Tibial nerve (tissue), 4 donors: ENCODE data around the gene MYO1D. TPM values are rescaled to one million over a fixed set of nuclear protein-coding genes. Genes with fewer than 3 reads are reported as not detected.

Source experiments
- DNase-seq, 2 donors: peaks; one replicate each; pipeline ENCODE4 v3.0.0-alpha.2; 2019; ENCODE audit warnings: low spot score in 2 of 2
- H3K27ac ChIP-seq, 4 donors: fragments of 200-600 bp; sonication (generic) in 3 of 4; one replicate each; pipeline ENCODE4 v1.5.1; 2017 to 2019; ENCODE audit warnings: mild to moderate bottlenecking in 1 of 4
- H3K27me3 ChIP-seq, 2 donors: fragments of 200-600 bp; sonication (generic) in 1 of 2; one replicate each; pipeline versions ENCODE4 v1.5.1 to v1.6.0; 2017 to 2019
- H3K36me3 ChIP-seq, 3 donors: fragments of 200-600 bp; sonication (generic); one replicate each; pipeline ENCODE4 v1.5.1; 2018 to 2019
- H3K4me1 ChIP-seq, 4 donors: fragments of 200-600 bp; sonication (generic) in 3 of 4; one replicate each; pipeline ENCODE4 v1.5.1; 2017 to 2019
- H3K4me3 ChIP-seq, 4 donors: fragments of 200-600 bp; sonication (generic) in 3 of 4; one replicate each; pipeline ENCODE4 v1.5.1; 2017 to 2019; ENCODE audit warnings: mild to moderate bottlenecking in 1 of 4, moderate library complexity in 1 of 4
- H3K9me3 ChIP-seq, 4 donors: fragments of 200-600 bp; sonication (generic) in 3 of 4; one replicate each; pipeline ENCODE4 v1.5.1; 2017 to 2019
- CTCF ChIP-seq, 5 experiments: fragments of 200-600 bp in 3 of 5; fragments of 450-650 bp in 2 of 5; sonication (generic) in 3 of 5; IDR thresholded peaks; one replicate each; pipeline ENCODE4 v1.5.1; 2016 to 2019; ENCODE audit warnings: antibody characterized with exemption in 5 of 5, mild to moderate bottlenecking in 3 of 5, moderate library complexity in 2 of 5
- EP300 ChIP-seq, 2 donors: sonication (generic); formaldehyde crosslinking; IDR thresholded peaks; one replicate each; pipeline ENCODE4 v1.6.1; 2017; ENCODE audit warnings: antibody characterized with exemption in 2 of 2, mild to moderate bottlenecking in 1 of 2
- POLR2A ChIP-seq, 2 donors: fragments of 450-650 bp; IDR thresholded peaks; one replicate each; pipeline ENCODE4 v1.6.1; 2017; ENCODE audit warnings: antibody characterized with exemption in 2 of 2, mild to moderate bottlenecking in 2 of 2, moderate library complexity in 2 of 2
- WGBS, 2 donors: methylation state at CpG; one replicate each; pipeline ENCODE4 v1.1.5; 2018; 5-methylcytosine and 5-hydroxymethylcytosine counted together
- total RNA-seq, 4 donors: library from RNA; depleted of rRNA; stranded (reverse); fragments of >200 nt; gene quantifications; one replicate each; pipeline ENCODE4 v1.1.0, GENCODE V29; 2016

Gene MYO1D
- total RNA-seq, 4 donors from 2014 or later, result 28.5 to 49.6 (median 42.4) TPM

GRCh38 chr17:32536736-32537643 is 339.9 kb downstream of the MYO1D start:
- H3K4me1 ChIP-seq, result peaks cover 0 to 11% (median 4%) of the 10 kb centered on the region in 4 donors
- no peak overlapping the region for H3K4me3 ChIP-seq
- no peaks in the 10 kb centered on the region for H3K27me3 ChIP-seq
- 25 to 27% methylated on average over 8 of the region's 8 CpGs for WGBS, 2 donors
- DNase-seq, result no peak
- H3K27ac ChIP-seq, result peak overlapping the region in 1 of 4 donors; percentile 23
- H3K36me3 ChIP-seq, result no peaks in the 10 kb centered on the region
- no peak for TF ChIP-seq POLR2A (IDR thresholded peaks at IDR 0.05)
- no peaks in the 10 kb centered on the region for H3K9me3 ChIP-seq

- Histone ChIP-seq H3K4me3 (no peak overlapping the region), H3K4me1 (peaks cover 0 to 11% (median 4%) of the 10 kb centered on the region in 4 donors), H3K36me3 (peaks cover 0 to 5% (median 0%) of the 10 kb centered on the region in 3 donors), H3K27me3 (no peaks in the 10 kb centered on the region), H3K9me3 (no peaks in the 10 kb centered on the region), H3K27ac (no peak overlapping the region)
- no peak for DNase-seq
- TF ChIP-seq CTCF (IDR thresholded peaks at IDR 0.05), result no peak
- TF ChIP-seq POLR2A (IDR thresholded peaks at IDR 0.05), result no peak
- TF ChIP-seq EP300 (IDR thresholded peaks at IDR 0.05), result no peak
- 65 to 70% methylated on average over 3 of the region's 3 CpGs for WGBS, 2 donors
Observed at GRCh38 chr17:32533296-32533695, 343.6 kb downstream of the MYO1D start.

- H3K4me3 ChIP-seq, result no peak overlapping the region
- H3K9me3 ChIP-seq, result no peaks in the 10 kb centered on the region
- peaks cover 0 to 5% (median 0%) of the 10 kb centered on the region in 3 donors for H3K36me3 ChIP-seq
- DNase-seq, result no peak
- no peak for TF ChIP-seq POLR2A (IDR thresholded peaks at IDR 0.05)
- no peak for TF ChIP-seq CTCF (IDR thresholded peaks at IDR 0.05)
- no peak for TF ChIP-seq EP300 (IDR thresholded peaks at IDR 0.05)
- 58 to 65% methylated on average over 10 of the region's 10 CpGs for WGBS, 2 donors
- H3K27ac ChIP-seq, result no peak overlapping the region
- no peaks in the 10 kb centered on the region for H3K4me1 ChIP-seq
- H3K27me3 ChIP-seq, result no peaks in the 10 kb centered on the region
Observed at GRCh38 chr17:32529604-32530003, 347.3 kb downstream of the MYO1D start.

GRCh38 chr17:32528825-32529224 is 348.1 kb downstream of the MYO1D start:
- Histone ChIP-seq H3K27me3 (no peaks in the 10 kb centered on the region), H3K27ac (no peak overlapping the region), H3K4me3 (no peak overlapping the region), H3K4me1 (no peaks in the 10 kb centered on the region), H3K36me3 (peaks cover 0 to 5% (median 0%) of the 10 kb centered on the region in 3 donors), H3K9me3 (no peaks in the 10 kb centered on the region)
- DNase-seq, result no peak
- WGBS, 2 donors, result 79 to 84% methylated on average over 7 of the region's 7 CpGs
- TF ChIP-seq POLR2A (IDR thresholded peaks at IDR 0.05) (no peak), CTCF (IDR thresholded peaks at IDR 0.05) (no peak), EP300 (IDR thresholded peaks at IDR 0.05) (no peak)

GRCh38 chr17:32527146-32527545 is 349.8 kb downstream of the MYO1D start:
- Histone ChIP-seq H3K4me3 (no peak overlapping the region), H3K27ac (no peak overlapping the region), H3K27me3 (no peaks in the 10 kb centered on the region), H3K9me3 (no peaks in the 10 kb centered on the region), H3K4me1 (no peaks in the 10 kb centered on the region), H3K36me3 (peaks cover 0 to 5% (median 0%) of the 10 kb centered on the region in 3 donors)
- DNase-seq, result no peak
- 87 to 96% methylated on average over 4 of the region's 4 CpGs for whole genome bisulfite sequencing, 2 donors
- TF ChIP-seq CTCF (IDR thresholded peaks at IDR 0.05), result no peak
- no peak for TF ChIP-seq POLR2A (IDR thresholded peaks at IDR 0.05)
- no peak for TF ChIP-seq EP300 (IDR thresholded peaks at IDR 0.05)
